Measurements from ENCODE around the gene C12orf75. TPM values are rescaled to one million over a fixed set of nuclear protein-coding genes. Genes with fewer than 3 reads are reported as not detected.

The C12orf75 gene
- total RNA-seq, 2 experiments from 2014 or later, result 16.7 to 17.0 TPM

- H3K27me3 ChIP-seq (ENCODE audit: control insufficient read depth in 1 of 2, insufficient read depth in 2 of 2, low read length in 2 of 2), result no peaks in the 10 kb centered on the region
- ChIA-PET CTCF (interaction anchor here (1.1 kb wide), 1 partner anchor 18 kb away, joined by 3 read pairs; no protein-coding TSS in a partner anchor), POLR2A (no interaction called here)
- H3K27ac Mint-ChIP-seq, result no peak overlapping the region
- H3K9me3 ChIP-seq (ENCODE audit: control insufficient read depth in 1 of 2, insufficient read depth in 1 of 2, low read length in 2 of 2), result no peaks in the 10 kb centered on the region
- no peak overlapping the region for H3K4me3 ChIP-seq (ENCODE audit: low read length)
- DNase-seq (no peak), ATAC-seq (ENCODE audit: poor library complexity) (no peak)
- H3K27me3 Mint-ChIP-seq, result no peaks in the 10 kb centered on the region
- no peaks in the 10 kb centered on the region for H3K4me1 ChIP-seq (ENCODE audit: insufficient read depth, low read length)
- H3K4me1 Mint-ChIP-seq (ENCODE audit: low read depth), result no peaks in the 10 kb centered on the region
- no peaks in the 10 kb centered on the region for H3K36me3 ChIP-seq (ENCODE audit: insufficient read depth, low read length)
- intact Hi-C loops (cut with DNase I, micrococcal nuclease), result no loop called here
- TF ChIP-seq CTCF (IDR thresholded peaks at IDR 0.05), result no peak
- H3K36me3 Mint-ChIP-seq (ENCODE audit: low read depth), result peaks cover 4% of the 10 kb centered on the region
- no peaks in the 10 kb centered on the region for H3K9me3 Mint-ChIP-seq
- no peak overlapping the region for H3K4me3 Mint-ChIP-seq
- H3K27ac ChIP-seq (ENCODE audit: low read depth in 1 of 2, low read length in 2 of 2), result no peak overlapping the region
These were observed 34.7 kb downstream of the C12orf75 start for GRCh38 chr12:105365231-105365630.

GRCh38 chr12:105368047-105368646, 37.7 kb downstream of the C12orf75 start:
- peaks cover 5% of the 10 kb centered on the region for H3K36me3 Mint-ChIP-seq (ENCODE audit: low read depth)
- intact Hi-C loops (cut with DNase I, micrococcal nuclease), result no loop called here
- H3K9me3 ChIP-seq (ENCODE audit: control insufficient read depth in 1 of 2, insufficient read depth in 1 of 2, low read length in 2 of 2), result no peaks in the 10 kb centered on the region
- H3K9me3 Mint-ChIP-seq, result no peaks in the 10 kb centered on the region
- H3K4me3 Mint-ChIP-seq, result no peak overlapping the region
- H3K27me3 ChIP-seq (ENCODE audit: control insufficient read depth in 1 of 2, insufficient read depth in 2 of 2, low read length in 2 of 2), result no peaks in the 10 kb centered on the region
- CTCF ChIA-PET, result no interaction called here
- no peaks in the 10 kb centered on the region for H3K4me1 ChIP-seq (ENCODE audit: insufficient read depth, low read length)
- H3K27ac ChIP-seq (ENCODE audit: low read depth in 1 of 2, low read length in 2 of 2), result no peak overlapping the region
- peaks cover 5% of the 10 kb centered on the region for H3K36me3 ChIP-seq (ENCODE audit: insufficient read depth, low read length)
- no peak for TF ChIP-seq CTCF (IDR thresholded peaks at IDR 0.05)
- H3K27me3 Mint-ChIP-seq, result no peaks in the 10 kb centered on the region
- no peaks in the 10 kb centered on the region for H3K4me1 Mint-ChIP-seq (ENCODE audit: low read depth)
- ATAC-seq (ENCODE audit: poor library complexity), result no peak
- no peak overlapping the region for H3K4me3 ChIP-seq (ENCODE audit: low read length)
- DNase-seq, result no peak
- no peak overlapping the region for H3K27ac Mint-ChIP-seq
- POLR2A ChIA-PET, result interaction anchor here (1.1 kb wide), 1 partner anchor 12 kb away, joined by 3 read pairs; no protein-coding TSS in a partner anchor

GRCh38 chr12:105369014-105369413, 38.5 kb downstream of the C12orf75 start:
- no peak for TF ChIP-seq CTCF (IDR thresholded peaks at IDR 0.05)
- Histone ChIP-seq H3K27me3 (ENCODE audit: control insufficient read depth in 1 of 2, insufficient read depth in 2 of 2, low read length in 2 of 2) (no peaks in the 10 kb centered on the region), H3K4me1 (ENCODE audit: insufficient read depth, low read length) (no peaks in the 10 kb centered on the region), H3K36me3 (ENCODE audit: insufficient read depth, low read length) (peaks cover 5% of the 10 kb centered on the region), H3K27ac (ENCODE audit: low read depth in 1 of 2, low read length in 2 of 2) (no peak overlapping the region), H3K9me3 (ENCODE audit: control insufficient read depth in 1 of 2, insufficient read depth in 1 of 2, low read length in 2 of 2) (no peaks in the 10 kb centered on the region), H3K4me3 (ENCODE audit: low read length) (no peak overlapping the region)
- no peak overlapping the region for H3K27ac Mint-ChIP-seq
- ChIA-PET POLR2A (interaction anchor here (1.1 kb wide), 1 partner anchor 13 kb away, joined by 3 read pairs; no protein-coding TSS in a partner anchor), CTCF (interaction anchor here (1.4 kb wide), 1 partner anchor 13 kb away, joined by 3 read pairs; no protein-coding TSS in a partner anchor)
- intact Hi-C loops (cut with DNase I, micrococcal nuclease), result no loop called here
- H3K4me3 Mint-ChIP-seq, result no peak overlapping the region
- ATAC-seq (ENCODE audit: poor library complexity), result no peak
- H3K36me3 Mint-ChIP-seq (ENCODE audit: low read depth), result peaks cover 5% of the 10 kb centered on the region
- DNase-seq, result no peak
- no peaks in the 10 kb centered on the region for H3K9me3 Mint-ChIP-seq
- H3K27me3 Mint-ChIP-seq, result no peaks in the 10 kb centered on the region
- no peaks in the 10 kb centered on the region for H3K4me1 Mint-ChIP-seq (ENCODE audit: low read depth)

Measured in CD4-positive, alpha-beta T cell (primary cell).